Lower leg skin (tissue), 4 donors: ENCODE data around the gene BRD4. TPM values are rescaled to one million over a fixed set of nuclear protein-coding genes. Genes with fewer than 3 reads are reported as not detected.

Experiments used
- DNase-seq, 2 donors: peaks; one replicate each; pipeline ENCODE4 v3.0.0-alpha.2; 2019; ENCODE audit warnings: low spot score in 2 of 2
- H3K4me3 ChIP-seq: fragments of 200-600 bp; sonication (generic); 2 replicates; pipeline ENCODE4 v1.5.1; 2017; ENCODE audit warnings: mild to moderate bottlenecking, low read depth; ENCODE audit not compliant: poor library complexity, severe bottlenecking
- CTCF ChIP-seq, 3 donors: fragments of 450-650 bp; IDR thresholded peaks; one replicate each; pipeline ENCODE4 v1.5.1; 2016; ENCODE audit warnings: antibody characterized with exemption in 3 of 3, mild to moderate bottlenecking in 3 of 3, moderate library complexity in 2 of 3
- POLR2A ChIP-seq, 2 donors: fragments of 450-650 bp; IDR thresholded peaks; one replicate each; pipeline ENCODE4 v1.6.1; 2016 to 2017; ENCODE audit warnings: antibody characterized with exemption in 2 of 2, mild to moderate bottlenecking in 1 of 2, moderate library complexity in 1 of 2
- WGBS, 2 donors: methylation state at CpG; one replicate each; pipeline ENCODE4 v1.1.5; 2018; 5-methylcytosine and 5-hydroxymethylcytosine counted together
- intact Hi-C: fragments of 100-400 bp; cut with DNase I; formaldehyde crosslinking; loops from one replicate; pipeline ENCODE4 v1.15.0; 2023; ENCODE audit warnings: low total_unique reads
- total RNA-seq, 4 donors: library from RNA; depleted of rRNA; stranded (reverse); fragments of >200 nt; gene quantifications; one replicate each; pipeline ENCODE4 v1.1.0, GENCODE V29; 2016

BRD4 gene
- total RNA-seq, 4 donors from 2014 or later = 34.8 to 78.6 (median 49.2) TPM

- no peak overlapping the region for H3K4me3 ChIP-seq
- 88% methylated on average over 20 of the region's 20 CpGs for WGBS, 2 donors
- TF ChIP-seq CTCF (IDR thresholded peaks at IDR 0.05) (no peak), POLR2A (IDR thresholded peaks at IDR 0.05) (no peak)
- no peak for DNase-seq
- intact Hi-C loops = no loop called here
Measured at GRCh38 chr19:15245370-15246197, 86.8 kb downstream of the BRD4 start.

- TF ChIP-seq POLR2A (IDR thresholded peaks at IDR 0.05) (no peak), CTCF (IDR thresholded peaks at IDR 0.05) (no peak)
- H3K4me3 ChIP-seq = no peak overlapping the region
- no peak for DNase-seq
- intact Hi-C loops = no loop called here
- 79 to 92% methylated on average over 7 of the region's 7 CpGs for WGBS, 2 donors
Measured at GRCh38 chr19:15244808-15245207, 87.5 kb downstream of the BRD4 start.

GRCh38 chr19:15244106-15244803 lies 88.1 kb downstream of the BRD4 start:
- TF ChIP-seq CTCF (IDR thresholded peaks at IDR 0.05) = no peak
- TF ChIP-seq POLR2A (IDR thresholded peaks at IDR 0.05) = no peak
- DNase-seq = no peak
- WGBS, 2 donors = 91 to 94% methylated on average over 13 to 24 of the region's 24 CpGs
- intact Hi-C loops = no loop called here
- no peak overlapping the region for H3K4me3 ChIP-seq

- WGBS, 2 donors = 92 to 93% methylated on average over 16 to 17 of the region's 17 CpGs
- H3K4me3 ChIP-seq = no peak overlapping the region
- DNase-seq = no peak
- TF ChIP-seq CTCF (IDR thresholded peaks at IDR 0.05) = no peak
- TF ChIP-seq POLR2A (IDR thresholded peaks at IDR 0.05) = no peak
- intact Hi-C loops = no loop called here
Measured at GRCh38 chr19:15243236-15243957, 88.9 kb downstream of the BRD4 start.

GRCh38 chr19:15241259-15241910 lies 91.0 kb downstream of the BRD4 start:
- no peak overlapping the region for H3K4me3 ChIP-seq
- TF ChIP-seq CTCF (IDR thresholded peaks at IDR 0.05) (no peak), POLR2A (IDR thresholded peaks at IDR 0.05) (no peak)
- 81 to 84% methylated on average over 9 of the region's 9 CpGs for WGBS, 2 donors
- no peak for DNase-seq
- intact Hi-C loops = no loop called here
